Gastroesophageal sphincter (tissue), 3 donors: ENCODE results near the gene SF3B2.

Experiments
- EP300 ChIP-seq: sonication (generic); formaldehyde crosslinking; IDR thresholded peaks from one replicate; pipeline ENCODE4 v1.6.1; 2017; ENCODE audit warnings: antibody characterized with exemption, mild to moderate bottlenecking
- POLR2A ChIP-seq, 2 donors: fragments of 450-650 bp; IDR thresholded peaks; one replicate each; pipeline ENCODE4 v1.6.1; 2017; ENCODE audit warnings: antibody characterized with exemption in 2 of 2, mild to moderate bottlenecking in 2 of 2, moderate library complexity in 1 of 2
- POLR2AphosphoS5 ChIP-seq: sonication (generic); formaldehyde crosslinking; IDR thresholded peaks from one replicate; pipeline ENCODE4 v1.6.1; 2017; ENCODE audit warnings: antibody characterized with exemption
- TF ChIP-seq, protein P1 (sequence below), 4 experiments: fragments of 200-600 bp in 2 of 4; fragments of 450-650 bp in 2 of 4; sonication (generic) in 1 of 4; IDR thresholded peaks; one replicate each; pipeline ENCODE4 v1.5.1; 2017 to 2019; ENCODE audit warnings: antibody characterized with exemption in 4 of 4, mild to moderate bottlenecking in 2 of 4, moderate library complexity in 2 of 4

GRCh38 chr11:66006134-66006890, 45.9 kb upstream of the SF3B2 start:
- TF ChIP-seq, protein P1, sequence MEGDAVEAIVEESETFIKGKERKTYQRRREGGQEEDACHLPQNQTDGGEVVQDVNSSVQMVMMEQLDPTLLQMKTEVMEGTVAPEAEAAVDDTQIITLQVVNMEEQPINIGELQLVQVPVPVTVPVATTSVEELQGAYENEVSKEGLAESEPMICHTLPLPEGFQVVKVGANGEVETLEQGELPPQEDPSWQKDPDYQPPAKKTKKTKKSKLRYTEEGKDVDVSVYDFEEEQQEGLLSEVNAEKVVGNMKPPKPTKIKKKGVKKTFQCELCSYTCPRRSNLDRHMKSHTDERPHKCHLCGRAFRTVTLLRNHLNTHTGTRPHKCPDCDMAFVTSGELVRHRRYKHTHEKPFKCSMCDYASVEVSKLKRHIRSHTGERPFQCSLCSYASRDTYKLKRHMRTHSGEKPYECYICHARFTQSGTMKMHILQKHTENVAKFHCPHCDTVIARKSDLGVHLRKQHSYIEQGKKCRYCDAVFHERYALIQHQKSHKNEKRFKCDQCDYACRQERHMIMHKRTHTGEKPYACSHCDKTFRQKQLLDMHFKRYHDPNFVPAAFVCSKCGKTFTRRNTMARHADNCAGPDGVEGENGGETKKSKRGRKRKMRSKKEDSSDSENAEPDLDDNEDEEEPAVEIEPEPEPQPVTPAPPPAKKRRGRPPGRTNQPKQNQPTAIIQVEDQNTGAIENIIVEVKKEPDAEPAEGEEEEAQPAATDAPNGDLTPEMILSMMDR (IDR thresholded peaks at IDR 0.05): no peak
- TF ChIP-seq POLR2A (IDR thresholded peaks at IDR 0.05): no peak
- no peak for TF ChIP-seq EP300
- no peak for TF ChIP-seq POLR2AphosphoS5
